Renal cortex interstitium (tissue), 11 donors: Measurements from ENCODE around the gene LBX2. TPM values are rescaled to one million over a fixed set of nuclear protein-coding genes. Genes with fewer than 3 reads are reported as not detected.
"Not testable (repeated sequence)": the region's sequence is repeated elsewhere in the genome, so short reads cannot be mapped to it uniquely, and the experiment has no call there.

Source experiments
- DNase-seq, 11 donors: peaks; one replicate each; pipeline ENCODE4 v3.0.0-alpha.2; 2013; ENCODE audit warnings: low read depth in 9 of 11, low spot score in 4 of 11; ENCODE audit errors: extremely low read depth in 1 of 11
- polyA plus RNA-seq, 3 donors: library from polyadenylated mRNA; unstranded; fragments of 120-200 nt; gene quantifications; one replicate each; pipeline ENCODE4 v1.2.1, GENCODE V29; 2013; ENCODE audit not compliant: insufficient read length in 3 of 3

Gene LBX2
- polyA plus RNA-seq, 3 donors, result 3.4 to 5.3 (median 4.7) TPM

DNA sequence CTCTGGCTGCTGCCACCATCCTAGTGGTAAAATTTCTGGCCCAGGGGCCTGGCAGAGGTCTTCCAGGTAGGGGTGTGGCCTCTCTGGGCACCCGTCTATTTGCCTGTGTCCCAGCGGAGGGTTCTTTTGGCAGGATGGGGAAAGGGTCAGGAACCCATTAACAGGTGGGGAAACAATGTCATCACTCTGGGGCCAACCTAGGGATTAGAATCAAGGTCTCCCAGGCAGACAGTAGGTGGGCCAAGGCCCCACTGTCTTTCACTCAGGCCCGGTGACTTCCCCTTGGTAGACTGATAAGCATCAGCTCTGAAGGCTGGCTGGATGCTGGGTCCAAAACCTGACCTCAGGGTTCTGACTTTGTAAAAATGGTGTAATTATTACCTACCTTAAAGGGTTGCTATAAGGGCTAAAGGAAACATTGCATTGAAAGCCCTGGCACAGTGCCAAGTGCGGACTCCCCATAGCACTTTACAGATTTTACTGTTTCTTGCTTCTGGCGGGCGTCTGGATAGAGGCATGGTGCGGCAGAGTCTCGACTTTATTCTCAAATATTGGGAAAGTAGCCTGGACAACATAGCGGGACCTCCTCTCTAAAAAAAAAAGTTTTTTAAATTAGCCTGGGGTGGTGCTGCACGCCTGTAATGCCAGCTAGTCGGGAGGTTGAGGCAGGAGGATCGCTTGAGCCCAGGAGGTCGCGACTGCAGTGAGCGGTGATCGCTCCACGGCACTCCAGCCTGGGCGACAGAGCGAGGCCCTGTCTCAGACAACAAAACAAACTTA lies 2.2 kb downstream of the LBX2 start:
- no peak for DNase-seq

DNA sequence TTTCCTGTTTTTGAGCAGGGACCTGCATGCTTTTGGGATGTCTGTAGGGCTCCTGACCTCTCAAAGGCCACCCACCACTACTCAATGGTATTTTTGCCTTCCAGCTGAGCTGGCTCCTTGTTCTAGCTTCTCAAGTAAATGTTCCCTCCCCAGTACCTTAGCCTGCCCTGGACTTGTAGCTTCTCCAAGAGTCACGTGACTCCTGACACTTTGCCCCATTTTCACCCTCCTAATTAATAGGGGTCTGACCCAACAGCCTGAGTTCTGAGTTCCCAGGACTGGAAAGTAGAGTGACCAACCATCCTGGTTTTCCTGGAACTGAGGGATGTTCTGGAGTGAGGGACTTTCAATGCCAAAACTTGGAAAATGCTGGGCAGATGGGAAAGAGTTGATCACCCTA lies 4.0 kb downstream of the LBX2 start:
- DNase-seq, result no peak

DNA sequence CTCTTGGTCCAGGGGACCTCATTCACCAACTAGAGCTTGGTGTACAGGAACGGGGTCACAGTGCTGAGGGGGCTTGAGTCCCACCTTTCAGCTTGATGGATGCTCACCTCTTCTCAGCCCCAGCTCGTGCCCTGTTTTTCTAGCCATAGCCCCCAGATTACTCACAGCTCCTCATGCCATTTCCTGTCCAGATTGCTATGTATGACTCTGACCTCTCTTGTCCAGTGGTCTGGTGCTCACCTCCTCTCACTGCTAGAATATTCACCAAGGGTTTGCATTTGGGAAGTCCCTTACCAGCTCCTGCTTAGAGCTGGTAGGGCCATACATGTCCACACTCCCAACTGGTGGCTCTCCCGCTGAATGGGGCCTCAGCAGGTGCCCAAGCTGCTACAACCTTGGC lies 5.9 kb downstream of the LBX2 start:
- no peak for DNase-seq

DNA sequence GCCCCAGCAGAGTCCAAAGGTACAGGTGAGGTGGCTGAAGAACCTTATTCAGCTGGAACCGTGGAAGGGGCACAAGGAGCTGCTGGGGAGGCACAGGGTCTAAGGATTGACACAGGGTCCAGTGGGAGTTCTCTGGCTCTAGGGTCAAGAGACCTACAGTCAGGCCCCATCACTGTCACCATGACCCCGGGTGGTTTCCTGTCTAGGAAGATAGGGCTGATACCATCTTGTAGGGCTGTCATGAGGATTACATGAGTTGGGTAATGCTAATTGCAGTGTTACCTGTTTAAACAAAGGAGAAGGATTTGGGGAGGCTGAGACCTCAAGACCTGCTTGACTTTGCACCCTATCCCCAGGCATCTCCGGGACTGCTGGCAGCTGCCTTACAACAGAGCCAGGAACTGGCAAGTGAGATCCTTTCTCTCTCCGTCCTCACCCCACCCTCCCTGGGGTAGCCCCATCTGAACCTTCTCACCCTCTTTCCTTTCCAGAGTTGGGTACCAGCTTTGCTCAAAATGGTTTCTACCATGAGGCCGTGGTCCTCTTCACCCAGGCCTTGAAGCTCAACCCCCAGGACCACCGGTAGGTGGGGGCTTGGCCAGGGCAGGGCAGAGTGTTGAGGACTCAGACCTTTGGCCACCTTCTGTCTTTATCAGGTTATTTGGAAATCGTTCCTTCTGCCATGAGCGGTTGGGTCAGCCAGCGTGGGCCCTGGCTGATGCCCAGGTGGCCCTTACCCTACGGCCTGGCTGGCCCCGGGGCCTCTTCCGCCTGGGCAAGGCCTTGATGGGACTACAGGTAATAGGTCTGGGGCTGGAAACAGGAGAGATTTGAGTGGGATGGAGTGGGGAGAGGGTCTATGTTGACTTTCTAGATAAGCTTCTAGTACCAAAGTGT lies 7.5 kb downstream of the LBX2 start:
- no peak for DNase-seq

DNA sequence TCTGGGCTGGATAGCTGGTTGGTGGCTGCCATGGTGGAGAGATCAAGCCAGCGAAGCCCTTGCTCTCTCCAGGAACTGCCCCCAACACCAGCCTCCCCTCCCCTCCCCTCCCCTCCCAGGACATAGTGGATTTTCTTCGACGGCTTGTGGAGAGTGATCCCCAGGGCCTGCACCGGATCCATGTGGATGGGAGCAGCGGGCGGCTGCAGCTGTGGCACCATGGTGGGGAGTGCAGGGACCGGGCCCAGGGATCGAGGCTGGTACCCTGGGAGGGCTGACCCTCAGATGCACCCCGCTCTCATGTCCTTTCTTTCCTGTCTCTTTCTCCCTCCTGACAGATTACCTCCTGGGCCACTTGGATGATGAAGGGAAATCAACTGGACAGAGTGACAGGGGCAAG lies 9.5 kb downstream of the LBX2 start:
- DNase-seq, result no peak

DNA sequence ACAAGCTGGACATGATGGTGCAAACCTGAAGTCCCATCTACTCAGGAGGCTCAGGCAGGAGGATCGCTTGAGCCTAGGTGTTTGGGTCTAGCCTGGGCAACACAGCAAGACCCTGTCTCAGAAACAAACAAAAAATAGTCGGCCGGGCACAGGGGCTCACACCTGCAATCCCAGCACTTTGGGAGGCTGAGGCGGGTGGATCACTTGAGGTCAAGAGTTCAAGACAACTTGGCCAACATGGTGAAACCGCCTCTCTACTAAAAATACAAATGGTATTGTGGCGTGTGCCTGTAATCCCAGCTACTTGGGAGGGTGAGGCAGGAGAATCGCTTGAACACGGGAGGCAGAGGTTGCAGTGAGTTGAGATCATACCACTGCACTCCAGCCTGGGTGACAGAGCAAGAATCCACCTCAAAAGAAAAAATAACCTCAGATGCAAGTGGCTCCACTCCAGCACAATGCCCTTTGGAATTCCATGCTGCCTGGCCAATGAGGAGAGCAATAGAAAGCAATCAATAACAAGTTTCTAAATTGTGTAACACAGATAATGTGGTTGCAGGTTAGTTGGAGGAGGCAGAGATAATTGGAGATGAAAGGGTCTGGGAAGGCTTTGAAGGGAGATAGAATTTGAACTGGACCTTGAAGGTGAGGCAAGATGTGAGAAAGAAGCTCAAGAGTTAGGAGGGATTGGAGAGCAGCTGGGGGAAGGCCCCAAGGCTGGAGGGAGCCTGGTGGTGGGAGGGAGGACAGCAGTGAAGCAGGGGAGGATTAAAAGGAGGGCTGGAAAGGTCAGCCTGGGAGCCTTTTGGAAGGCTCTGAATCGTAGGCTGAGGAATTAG lies 10.5 kb downstream of the LBX2 start:
- no peak for DNase-seq

DNA sequence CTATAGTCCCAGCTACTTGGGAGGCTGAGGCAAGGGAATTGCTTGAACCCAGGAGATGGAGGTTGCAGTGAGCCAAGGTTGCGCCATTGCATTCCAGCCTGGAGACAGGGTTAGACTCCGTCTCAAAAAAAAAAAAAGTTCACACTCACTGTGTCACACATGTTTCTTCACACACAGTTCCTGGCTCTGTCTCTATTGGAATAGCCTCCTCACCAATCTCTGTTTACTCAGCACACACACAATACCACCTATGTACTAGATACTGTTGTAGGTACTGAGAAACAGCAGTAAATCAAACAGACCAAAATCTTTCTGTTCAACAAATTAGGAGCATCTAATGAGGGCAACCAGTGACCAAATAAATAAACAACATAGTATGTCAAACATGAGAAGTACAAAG lies 13.3 kb downstream of the LBX2 start:
- no peak for DNase-seq

DNA sequence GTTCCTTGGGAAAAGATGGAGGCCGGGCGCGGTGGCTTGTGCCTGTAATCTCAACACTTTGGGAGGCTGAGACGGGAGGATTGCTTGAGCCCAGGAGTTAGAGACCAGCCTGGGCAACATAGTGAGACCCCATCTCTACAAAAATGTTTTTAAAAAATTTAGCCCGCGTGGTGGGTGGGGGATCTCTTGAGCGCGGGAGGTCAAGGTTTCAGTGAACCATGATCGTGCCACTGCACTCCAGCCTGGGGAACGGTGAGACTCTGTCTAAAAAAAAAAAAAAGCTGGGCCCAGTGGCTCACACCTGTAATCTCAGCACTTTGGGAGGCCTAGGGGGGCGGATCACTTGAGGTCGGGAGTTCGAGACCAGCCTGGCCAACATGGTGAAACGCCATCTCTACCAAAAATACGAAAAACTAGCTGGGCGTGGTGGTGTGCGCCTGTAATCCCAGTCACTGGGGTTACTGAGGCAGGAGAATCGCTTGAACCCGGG lies 15.7 kb downstream of the LBX2 start:
- not testable (repeated sequence) for DNase-seq

DNA sequence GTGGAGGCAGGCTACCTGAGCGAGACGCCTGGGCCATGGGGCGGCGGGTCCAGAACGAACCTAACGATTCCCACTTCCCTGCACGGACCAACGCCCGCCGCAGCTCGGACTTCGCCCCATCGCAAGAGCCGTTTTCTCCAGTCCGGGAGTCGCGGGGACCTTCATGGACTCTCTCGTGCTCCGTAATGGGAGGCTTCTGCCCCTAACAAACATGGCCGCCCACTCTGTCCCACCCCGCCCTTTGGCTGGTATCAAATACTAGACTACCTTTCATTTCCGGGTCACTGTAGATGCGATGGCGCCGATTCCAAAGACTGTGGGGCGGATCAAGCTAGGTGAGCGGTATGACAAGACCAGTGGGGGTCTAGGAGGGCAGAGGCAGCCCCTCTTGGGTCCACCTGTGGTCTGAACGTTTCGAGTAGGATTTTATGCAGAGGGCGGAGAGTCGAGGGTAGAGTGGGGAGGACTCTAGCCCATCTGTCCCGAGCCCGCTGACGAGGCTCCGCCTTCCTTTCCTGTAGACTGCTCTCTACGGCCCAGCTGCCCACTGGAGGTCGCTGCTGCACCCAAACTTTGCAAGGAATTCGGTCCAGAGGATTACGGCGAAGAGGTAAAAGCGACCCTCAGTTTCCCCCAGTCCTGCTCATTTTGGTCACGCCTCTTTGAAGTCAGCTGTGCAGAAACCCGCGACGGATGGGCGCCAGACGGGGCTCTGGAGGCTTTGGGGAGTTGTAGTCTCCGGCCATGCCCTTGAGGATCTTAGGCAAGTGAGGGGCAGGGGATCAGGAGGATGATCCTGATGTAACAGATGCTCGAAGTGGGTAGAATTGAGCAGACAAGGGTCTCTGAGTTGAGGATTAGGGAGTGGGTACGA lies 16.4 kb downstream of the LBX2 start, which contains the start of the genes CCDC142 and TTC31:
TSS of gene CCDC142 (minus strand) at position 198 of the 874 bp plus-strand sequence. CDS start at position 37, 161 bp downstream.
TSS of gene TTC31 (plus strand) at position 281 of the 874 bp plus-strand sequence. CDS start at position 296, 15 bp downstream.
- DNase-seq, result peak; percentile 89 to 97 (median 94)

DNA sequence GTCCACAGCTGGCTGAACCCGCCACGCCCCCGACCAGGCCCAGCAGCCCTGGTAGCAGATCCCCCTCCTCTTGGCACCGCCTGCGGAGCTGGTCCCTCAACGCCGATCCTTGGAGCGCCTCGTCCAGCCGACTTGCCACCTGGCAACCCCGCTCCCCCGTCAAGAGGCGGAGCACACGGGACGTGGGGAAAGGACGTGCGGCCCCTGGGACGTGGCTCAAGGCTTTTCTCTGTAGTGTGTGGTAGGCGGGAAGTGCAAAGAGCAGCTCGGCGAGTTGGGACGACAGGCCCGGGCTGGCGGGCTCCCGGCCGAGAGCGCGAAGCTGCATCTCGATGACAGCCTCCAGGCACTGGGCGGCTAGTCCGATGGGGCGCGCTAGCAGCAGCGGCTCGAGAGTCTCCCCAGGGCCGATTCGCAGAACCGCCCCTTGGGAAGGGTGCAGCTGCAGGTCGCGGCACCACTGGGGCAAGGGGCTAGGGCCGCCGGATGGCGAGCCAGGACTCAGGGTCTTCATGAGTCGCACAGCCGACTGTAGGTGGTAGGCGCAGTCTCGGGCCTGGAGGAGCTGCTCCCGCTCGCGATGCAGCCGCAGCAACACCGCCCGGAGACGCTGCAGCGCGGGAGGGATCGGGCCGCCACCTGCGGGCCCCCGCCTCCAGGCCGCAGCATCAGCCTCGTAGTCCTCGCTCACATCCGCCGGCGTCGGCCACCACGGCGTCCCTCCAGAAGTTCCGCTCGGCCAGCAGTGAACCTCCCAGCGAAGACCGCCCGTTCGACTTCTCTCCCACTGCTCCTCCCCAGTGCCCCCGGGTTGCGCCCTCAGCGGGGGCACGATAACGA lies 17.2 kb downstream of the LBX2 start:
- no peak for DNase-seq

DNA sequence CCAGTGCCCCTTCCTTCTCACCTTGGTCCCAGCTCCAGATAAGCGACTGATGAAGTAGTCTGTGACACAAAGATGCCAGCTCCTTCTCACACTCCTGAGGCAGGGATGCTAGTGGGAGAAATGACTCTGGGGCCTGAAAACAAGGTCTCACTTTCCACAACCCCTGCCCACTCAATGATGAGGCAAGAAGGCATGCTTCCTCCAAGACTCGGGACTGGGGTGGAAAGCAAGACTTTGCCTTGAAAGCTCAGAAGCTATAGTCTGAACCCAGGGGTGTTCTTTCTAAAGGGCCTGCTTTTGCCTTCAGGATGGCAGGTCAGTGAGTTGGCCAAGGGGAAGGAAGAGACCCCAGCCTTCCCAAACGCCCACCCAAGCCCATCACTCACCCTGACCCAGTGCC lies 18.0 kb downstream of the LBX2 start:
- no peak for DNase-seq

DNA sequence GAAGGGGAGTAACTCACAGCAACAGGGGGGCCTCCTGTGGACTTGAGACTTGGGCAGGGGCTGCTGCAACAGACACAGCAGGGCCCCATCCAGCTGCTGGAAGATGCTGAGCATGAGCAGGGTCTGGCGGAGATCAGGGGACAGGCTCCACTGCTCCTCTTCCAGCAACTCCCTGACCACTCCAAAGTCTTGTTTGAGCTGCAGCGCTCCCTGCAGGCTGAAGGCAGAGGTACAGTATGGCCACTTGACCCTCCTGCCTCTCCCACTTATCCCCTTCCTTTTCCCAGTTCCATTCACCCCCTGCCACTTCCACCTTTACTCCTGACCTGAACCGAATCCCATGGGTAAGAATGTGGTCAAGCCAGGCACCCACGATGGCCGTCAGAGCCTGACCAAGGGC lies 24.5 kb downstream of the LBX2 start:
- no peak for DNase-seq

DNA sequence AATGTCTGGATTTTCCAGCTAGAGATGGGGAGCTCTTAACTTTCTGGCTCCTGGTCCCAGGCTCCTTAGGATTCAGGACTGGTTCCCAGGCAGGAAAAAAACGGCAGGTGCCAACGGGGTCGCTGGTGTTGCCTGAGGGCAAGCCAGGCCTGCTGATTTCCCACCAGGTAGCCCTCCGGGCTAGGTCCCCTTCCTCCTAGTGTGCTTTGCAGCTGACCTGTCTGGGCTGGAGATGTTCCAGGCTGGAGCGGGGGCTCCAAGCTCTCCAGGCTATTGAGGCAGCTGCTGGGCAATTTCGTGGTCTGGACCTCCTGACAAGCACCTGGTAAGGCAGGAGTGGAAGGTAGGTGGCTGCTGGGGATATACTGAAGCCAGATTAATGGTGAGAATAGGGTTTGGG lies 24.9 kb downstream of the LBX2 start:
- no peak for DNase-seq

DNA sequence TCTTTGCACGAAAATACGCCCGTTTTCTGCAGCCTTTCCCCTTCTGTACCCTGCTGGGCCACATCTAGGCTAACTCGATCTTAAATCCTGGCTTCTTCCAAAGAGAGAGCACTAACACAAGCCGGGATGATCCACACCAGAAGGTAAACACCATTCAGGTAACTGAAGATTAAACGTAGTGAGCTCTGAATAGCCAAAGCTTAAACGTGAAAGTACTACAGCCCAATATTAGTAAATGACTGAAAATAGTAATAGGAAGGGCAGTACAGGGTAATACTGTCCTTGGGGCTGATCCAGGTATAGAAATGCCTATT lies 26.5 kb downstream of the LBX2 start:
- no peak for DNase-seq

DNA sequence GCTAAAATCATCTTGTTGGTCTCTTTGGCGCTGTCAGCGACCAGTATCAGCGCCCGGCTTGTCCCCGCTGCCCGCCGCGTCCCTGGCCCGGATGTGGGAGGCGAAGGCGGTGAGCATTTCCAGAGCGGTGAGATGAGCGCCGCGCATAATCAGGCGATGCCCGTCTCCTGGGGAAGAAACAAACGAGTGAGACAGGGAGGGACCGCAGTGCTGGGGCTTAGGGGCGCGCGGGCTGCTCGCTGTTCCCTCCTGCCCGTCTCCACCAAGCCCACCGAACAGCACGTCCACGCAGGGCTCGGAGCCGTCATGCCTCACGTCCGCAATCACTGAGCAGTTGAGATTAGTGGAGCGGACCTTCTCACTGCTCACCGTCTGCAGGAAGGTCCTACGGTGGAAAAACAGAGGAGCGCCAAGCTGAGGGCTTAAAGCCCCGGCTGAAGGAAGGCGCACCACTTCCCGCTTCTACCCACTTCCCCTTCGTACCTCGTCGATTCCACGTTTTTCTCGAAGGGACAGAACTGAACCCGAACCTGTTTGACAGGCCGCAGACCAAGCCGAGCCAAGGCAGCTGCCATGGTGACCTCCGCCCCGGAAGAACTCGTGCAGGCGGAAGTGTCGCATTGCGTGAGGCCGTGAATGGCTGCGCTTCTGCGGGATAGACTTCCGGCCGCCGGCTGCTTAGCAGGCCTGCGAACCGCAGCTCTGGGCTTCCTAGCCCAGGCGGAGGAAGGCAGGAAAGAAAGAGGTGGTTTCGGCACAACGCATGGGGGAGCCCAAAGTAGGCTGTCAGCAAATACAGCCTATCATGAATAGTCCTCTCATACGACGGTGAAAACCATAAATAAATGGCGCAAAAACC lies 27.1 kb downstream of the LBX2 start, which contains the start of gene MRPL53:
TSS of gene MRPL53 (minus strand) at position 595 of the 859 bp plus-strand sequence. CDS start at position 575, 20 bp downstream.
- peak; percentile 88 to 95 (median 94) for DNase-seq

DNA sequence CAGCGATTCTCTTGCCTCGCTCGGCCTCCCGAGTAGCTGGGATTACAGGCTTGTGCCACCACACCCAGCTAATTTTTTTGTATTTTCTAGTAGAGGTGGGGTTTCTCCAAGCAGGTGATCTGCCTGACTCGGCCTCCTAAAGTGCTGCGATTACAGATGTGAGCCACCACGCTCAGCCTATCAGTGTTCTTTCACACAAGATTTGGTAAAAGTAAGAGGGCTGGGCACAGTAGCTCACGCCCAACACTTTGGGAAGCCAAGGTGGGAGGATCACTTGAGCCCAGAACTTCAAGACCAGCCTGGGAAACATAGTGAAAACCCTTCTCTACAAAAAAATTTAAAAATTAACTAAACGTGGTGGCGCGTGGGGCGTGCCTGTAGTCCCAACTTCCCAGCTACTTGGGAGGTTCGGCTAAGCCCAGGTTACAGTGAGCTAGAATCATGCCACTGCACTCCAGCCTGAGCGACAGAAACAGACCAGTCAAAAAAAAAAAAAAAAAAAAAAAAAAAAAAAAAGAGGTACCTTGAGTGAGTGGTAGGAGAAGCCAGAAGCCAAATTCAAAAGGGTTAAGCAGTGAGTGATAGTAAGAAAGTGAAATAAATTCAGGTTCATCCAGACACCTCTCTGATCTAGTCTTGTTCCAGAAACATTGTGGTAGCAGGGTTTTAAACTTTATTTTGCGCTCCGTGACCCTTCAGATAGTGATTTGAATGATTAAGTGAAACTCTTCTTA lies 27.9 kb downstream of the LBX2 start:
- DNase-seq, result no peak
